Measurements from ENCODE around the gene ZMYND8.
"Not testable (repeated sequence)": the region's sequence is repeated elsewhere in the genome, so short reads cannot be mapped to it uniquely, and the experiment has no call there.

ZMYND8 gene

GRCh38 chr20:47266847-47267515, 89.5 kb downstream of the ZMYND8 start:
- DNase-seq (ENCODE audit: low read depth in 2 of 2, low spot score in 1 of 2): no peak

DNA sequence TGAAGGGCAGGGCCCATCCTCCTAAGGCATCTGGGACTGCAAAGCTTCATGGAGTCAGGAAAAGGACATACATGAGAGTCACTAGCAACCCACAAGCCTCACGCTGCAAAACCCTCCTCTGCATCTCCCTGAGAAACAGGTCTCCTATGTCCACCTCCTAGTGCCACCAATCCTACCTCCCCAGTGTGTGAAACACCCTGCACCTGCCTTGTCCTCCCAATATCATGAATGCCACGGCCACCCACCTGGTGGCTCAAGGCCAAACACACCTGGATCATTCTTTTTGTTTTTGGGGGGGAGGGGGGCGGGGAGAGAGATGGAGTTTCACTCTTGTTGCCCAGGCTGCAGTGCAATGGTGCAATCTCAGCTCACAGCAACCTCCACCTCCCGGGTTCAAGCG, 90.5 kb downstream of the ZMYND8 start:
- no peak for DNase-seq (ENCODE audit: low read depth in 2 of 2, low spot score in 1 of 2)

DNA sequence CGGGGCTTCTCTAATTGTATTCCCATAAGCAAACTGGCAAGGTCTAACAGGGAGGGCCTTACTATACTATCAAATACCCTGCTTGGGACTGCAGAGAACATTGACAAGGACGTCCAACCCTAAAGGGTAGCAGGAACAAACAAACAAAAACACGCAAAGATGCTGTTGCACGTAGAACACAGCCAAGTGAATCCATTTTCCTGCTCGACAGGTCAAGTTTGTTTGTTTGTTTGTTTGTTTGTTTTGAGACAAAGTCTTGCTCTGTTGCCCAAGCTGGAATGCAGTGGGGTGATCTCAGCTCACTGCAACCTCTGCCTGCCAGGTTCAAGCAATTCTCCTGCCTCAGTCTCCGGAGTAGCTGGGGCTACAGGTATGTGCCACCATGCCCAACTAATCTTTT, 91.3 kb downstream of the ZMYND8 start:
- no peak for DNase-seq (ENCODE audit: low read depth in 2 of 2, low spot score in 1 of 2)

- DNase-seq (ENCODE audit: low read depth in 2 of 2, low spot score in 1 of 2): not testable (repeated sequence)
These were observed 92.2 kb downstream of the ZMYND8 start for GRCh38 chr20:47264137-47264769.

- DNase-seq (ENCODE audit: low read depth in 2 of 2, low spot score in 1 of 2): no peak
These were observed 92.9 kb downstream of the ZMYND8 start for GRCh38 chr20:47263465-47264084.

- no peak for DNase-seq (ENCODE audit: low read depth in 2 of 2, low spot score in 1 of 2)
These were observed 93.4 kb downstream of the ZMYND8 start for GRCh38 chr20:47263080-47263464.

DNA sequence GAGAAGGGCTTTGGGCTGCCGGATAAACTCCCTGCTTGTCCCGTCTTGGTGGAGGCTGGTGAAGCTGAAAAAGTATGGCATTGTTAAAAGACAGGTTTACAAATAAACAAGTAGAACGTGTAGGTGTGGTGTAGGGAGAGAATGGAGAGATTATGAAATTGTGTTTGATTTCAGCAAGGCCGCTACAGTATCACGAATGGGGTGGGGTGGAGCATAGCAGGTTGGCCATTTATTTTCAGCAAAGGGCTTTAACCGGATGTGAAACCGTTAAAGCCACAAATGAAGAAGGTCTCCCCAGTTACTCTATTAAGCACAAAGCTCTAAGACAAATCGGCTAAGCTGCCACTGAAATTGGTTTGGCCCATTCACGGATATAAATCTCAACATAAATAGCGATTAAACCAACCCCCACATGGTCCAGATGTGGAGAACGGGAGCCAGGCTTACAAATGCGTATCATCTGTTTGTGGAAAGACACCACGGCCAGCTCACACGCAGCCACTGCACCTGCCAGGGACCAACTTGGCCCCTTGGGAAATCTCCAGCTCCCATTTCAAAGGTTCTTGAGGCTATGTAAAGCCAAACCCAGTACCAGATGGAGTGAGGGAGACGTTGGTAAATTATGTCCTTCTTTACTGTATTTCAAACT, 94.0 kb downstream of the ZMYND8 start:
- DNase-seq (ENCODE audit: low read depth in 2 of 2, low spot score in 1 of 2): no peak

DNA sequence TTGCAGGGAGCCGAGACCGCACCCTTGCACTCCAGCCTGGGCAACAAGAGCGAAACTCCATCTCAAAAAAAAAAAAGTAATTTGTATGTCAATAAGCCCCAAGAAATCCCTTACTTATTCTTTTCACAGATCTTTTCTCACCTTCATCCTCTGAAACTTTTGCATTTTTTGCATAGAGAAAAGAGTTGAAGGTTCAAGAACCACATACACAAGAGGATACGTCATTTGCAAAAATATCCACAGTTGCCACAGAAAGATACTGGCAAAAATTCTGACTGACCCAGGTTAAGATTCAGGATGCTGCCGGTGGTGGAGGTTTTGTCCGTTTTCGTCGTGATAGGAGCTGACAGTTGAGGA, 94.5 kb downstream of the ZMYND8 start:
- no peak for DNase-seq (ENCODE audit: low read depth in 2 of 2, low spot score in 1 of 2)

- DNase-seq (ENCODE audit: low read depth in 2 of 2, low spot score in 1 of 2): not testable (repeated sequence)
These were observed 95.2 kb downstream of the ZMYND8 start for GRCh38 chr20:47261161-47261774.

DNA sequence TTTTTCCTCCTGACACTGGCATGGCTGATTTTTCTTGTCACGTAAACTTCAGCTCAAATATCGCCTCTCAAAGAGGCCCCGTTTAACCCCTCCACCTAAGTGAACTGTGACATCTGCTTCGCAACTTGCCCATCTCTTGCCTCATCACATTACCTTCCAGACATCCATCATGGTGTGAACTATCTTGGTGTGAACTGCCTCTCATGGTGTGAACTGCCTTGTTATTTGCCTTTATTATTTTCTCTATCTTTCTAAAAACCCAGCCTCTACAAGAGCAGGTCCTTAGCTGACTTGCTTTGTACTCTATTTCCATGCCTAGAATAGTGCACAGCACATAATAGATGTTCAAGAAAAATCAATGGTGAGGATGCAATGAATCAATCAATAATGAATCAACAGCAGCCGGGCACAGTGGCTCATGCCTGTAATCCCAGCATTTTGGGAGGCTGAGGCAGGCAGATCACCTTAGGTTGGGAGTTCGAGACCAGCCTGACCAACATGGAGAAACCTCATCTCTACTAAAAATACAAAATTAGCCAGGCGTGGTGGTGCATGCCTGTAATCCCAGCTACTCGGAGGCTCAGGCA, 95.9 kb downstream of the ZMYND8 start:
- DNase-seq (ENCODE audit: low read depth in 2 of 2, low spot score in 1 of 2): not testable (repeated sequence)

GRCh38 chr20:47258745-47259695, 97.5 kb downstream of the ZMYND8 start:
- no peak for DNase-seq (ENCODE audit: low read depth in 2 of 2, low spot score in 1 of 2)

DNA sequence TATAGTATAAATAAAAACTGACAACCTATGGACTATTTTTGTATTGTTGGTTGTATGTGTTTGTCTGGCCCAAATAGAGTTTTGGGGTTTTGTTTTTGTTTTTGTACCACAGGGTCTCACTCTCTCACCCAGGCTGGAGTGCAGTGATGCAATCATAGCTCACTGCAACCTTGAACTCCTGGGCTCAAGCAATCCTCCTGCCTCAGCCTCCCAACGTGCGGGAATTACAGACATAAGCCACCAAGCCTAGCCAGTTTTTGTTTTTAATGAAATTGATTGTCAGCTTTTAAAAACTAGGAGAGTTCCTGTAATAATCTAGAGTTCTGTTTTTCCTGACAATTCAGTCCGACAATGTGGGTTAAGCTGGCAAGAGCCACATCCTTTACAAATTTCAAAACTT, 98.7 kb downstream of the ZMYND8 start:
- DNase-seq (ENCODE audit: low read depth in 2 of 2, low spot score in 1 of 2): no peak

DNA sequence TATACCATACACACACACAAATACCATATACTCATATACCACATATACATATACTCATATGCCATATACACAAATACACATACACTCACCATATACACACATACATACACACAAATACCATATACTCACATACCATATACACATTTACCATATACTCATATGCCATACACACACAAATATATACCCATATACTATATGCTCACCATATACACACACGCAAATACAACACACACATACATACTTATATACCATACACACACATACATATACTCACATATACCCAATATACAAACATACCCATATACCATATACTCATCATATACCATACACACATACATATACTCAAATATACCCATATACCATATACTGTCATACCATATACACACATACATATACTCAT, 99.2 kb downstream of the ZMYND8 start:
- no peak for DNase-seq (ENCODE audit: low read depth in 2 of 2, low spot score in 1 of 2)

DNA sequence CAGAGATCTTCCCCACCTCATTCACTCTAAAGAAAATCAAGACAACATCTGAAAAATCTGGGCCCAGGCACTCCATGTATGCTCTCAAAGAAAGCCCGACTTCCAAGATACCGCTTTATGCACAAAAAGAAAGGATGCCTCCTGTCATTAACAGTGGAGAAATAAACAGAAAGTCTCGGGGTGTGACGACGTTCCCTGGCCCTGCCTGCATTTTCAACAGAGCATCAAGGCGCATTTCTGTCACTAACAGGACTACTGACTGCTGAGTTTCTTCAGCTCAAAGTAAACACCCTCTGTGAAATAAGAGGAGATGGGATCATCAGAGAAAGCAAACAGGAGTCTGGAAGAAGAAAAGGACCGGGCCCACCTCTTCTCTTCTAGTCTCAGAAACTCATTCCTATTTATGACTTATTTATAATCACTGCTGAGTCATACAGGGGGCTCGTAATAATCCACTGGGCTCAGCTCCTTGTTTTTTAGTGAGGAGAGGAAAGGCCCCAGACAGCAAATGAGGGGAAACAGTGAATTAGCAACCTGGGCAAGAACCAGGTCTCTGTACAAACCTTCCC, 99.7 kb downstream of the ZMYND8 start:
- no peak for DNase-seq (ENCODE audit: low read depth in 2 of 2, low spot score in 1 of 2)

GRCh38 chr20:47253872-47254271, 102.6 kb downstream of the ZMYND8 start:
- DNase-seq (ENCODE audit: low read depth in 2 of 2, low spot score in 1 of 2): no peak

DNA sequence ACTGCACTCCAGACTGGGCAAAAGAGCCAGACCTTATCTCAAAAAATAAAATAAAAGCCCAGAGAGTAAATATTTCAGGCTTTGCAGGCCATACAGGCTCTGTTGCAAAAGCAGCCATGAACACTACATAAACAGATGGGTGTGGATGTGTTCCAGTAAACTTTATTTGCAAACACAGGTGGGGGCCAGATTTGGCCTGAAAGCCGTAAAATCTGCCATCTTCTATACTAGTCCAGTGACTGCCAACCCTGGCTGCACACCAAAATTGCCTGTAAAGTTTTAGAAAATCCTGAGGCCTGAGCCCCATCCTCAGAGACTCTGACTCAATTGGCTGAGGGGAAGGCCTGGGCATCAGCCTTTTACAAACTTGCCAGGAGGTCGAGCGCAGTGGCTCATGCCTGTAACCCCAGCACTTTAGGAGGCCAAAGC, 103.6 kb downstream of the ZMYND8 start:
- DNase-seq (ENCODE audit: low read depth in 2 of 2, low spot score in 1 of 2): no peak

DNA sequence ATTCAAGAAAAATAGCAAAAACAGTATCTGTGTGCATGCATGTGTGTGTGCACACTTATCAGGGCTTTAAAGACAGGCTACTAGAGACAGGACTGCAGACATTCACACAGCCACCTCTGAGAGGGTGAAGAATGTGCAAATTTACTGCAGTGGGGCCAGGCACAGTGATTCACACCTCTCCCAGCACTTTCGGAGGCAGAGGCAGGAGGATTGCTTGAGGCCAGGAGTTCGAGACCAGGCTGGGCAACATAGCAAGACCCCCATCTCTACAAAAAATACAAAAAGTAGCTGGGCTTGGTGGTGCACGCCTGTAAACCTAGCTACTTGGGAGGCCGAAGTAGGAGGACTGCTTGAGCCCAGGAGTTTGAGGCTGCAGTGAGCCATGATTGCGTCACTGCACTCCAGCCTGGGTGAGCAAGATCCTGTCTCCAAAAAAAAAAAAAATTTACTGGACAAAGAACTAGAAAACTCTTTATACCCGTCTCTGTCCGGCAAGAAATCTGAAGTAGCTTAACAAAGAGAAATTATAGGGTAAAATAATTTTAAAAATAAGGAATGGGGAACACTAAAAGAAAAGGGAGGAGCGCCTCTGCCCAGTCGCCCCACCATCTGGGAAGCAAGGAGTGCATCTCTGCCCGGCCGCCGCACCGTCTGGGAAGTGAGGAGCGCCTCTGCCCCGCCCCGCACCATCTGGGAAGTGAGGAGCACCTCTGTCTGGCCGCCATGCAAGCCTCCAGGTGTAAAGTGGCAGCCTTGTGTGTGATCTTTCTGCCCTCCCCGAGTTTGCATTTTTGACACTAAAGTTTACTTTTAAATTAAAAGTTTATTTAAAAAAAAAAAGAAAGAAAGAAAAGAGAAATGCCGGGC, 105.1 kb downstream of the ZMYND8 start:
- no peak for DNase-seq (ENCODE audit: low read depth in 2 of 2, low spot score in 1 of 2)

- no peak for DNase-seq (ENCODE audit: low read depth in 2 of 2, low spot score in 1 of 2)
These were observed 106.1 kb downstream of the ZMYND8 start for GRCh38 chr20:47250360-47250759.

DNA sequence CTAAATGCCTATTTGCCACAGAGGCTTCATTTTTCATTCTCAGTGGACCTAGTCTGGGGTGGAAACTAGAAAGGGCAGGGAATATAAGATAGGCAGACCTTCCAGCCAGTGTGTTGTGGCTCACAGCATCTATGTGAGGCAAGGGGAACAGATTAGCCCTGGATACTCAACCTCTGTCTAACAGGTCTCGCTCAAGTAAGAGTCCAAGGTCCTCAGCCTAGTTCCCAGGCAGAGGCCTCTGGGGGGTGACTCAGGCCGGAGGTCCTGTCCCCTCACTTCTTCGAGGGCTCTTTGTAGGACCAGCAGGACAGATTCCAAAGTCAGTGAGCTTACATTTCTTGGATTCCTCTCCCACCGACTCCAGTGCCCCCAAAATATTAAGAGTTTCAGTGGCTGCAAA, 106.6 kb downstream of the ZMYND8 start:
- no peak for DNase-seq (ENCODE audit: low read depth in 2 of 2, low spot score in 1 of 2)

Measured in stimulated activated CD8-positive, alpha-beta memory T cell treated with anti-CD3 and anti-CD28 coated beads, Interleukin-4, amount 100 ng/mL, for 4 hours (primary cell).